Umbilical cord (tissue), 2 donors: ENCODE data around the gene SMG9. TPM values are rescaled to one million over a fixed set of nuclear protein-coding genes. Genes with fewer than 3 reads are reported as not detected.

Experiments
- DNase-seq: peaks from one replicate; pipeline ENCODE4 v3.0.0-alpha.2; 2015; ENCODE audit warnings: low spot score
- total RNA-seq: library from RNA; depleted of rRNA; stranded (reverse); fragments of >200 nt; gene quantifications from one replicate; pipeline ENCODE4 v1.2.3, GENCODE V29; 2014; ENCODE audit warnings: low replicate concordance; ENCODE audit not compliant: insufficient read depth

SMG9 gene
- total RNA-seq, 1 donor from 2014 or later, result 10.1 TPM

DNA sequence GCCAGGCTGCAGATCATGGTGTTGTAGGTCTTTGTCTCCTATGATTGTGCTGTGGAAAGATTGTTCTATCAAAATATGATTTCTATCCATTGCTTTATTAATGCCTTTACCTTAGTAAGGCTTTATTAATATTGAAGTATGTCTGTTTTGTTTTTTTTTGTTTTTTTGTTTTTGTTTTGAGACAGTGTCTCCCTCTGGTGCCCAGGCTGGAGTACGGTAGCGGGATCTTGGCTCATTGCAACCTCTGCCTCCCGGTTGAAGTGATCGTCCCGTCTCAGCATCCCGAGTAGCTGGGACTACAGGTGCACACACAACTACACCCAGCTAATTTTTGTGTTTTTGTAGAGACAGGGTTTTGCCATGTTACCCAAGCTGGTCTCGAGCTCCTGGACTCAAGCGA is 31.2 kb downstream of the SMG9 start:
- DNase-seq, result no peak

DNA sequence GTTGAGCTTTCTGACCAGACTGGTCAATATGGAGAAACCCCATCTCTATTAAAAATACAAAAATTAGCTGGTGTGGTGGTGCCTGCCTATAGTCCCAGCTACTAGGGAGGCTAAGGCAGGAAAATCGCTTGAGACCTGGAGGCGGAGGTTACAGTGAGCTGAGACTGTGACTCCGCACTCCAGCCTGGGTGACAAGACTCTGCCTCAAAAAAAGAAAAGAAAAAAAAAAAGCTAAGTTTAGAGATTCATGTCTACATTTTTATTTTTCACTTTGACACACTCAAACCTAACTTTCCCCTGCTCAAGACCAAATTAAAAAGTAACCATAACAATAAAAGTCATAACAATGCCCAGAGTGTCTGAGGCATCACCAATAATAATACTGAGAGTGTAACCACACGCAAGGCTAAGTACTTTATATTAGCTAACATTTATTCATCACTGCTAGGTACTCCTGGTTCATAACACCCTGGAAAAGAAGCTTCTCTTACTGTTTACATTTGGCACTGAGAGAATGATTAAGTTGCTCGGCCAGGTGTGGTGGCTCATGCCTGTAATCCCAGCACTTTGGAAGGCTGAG is 33.2 kb downstream of the SMG9 start:
- DNase-seq, result no peak

DNA sequence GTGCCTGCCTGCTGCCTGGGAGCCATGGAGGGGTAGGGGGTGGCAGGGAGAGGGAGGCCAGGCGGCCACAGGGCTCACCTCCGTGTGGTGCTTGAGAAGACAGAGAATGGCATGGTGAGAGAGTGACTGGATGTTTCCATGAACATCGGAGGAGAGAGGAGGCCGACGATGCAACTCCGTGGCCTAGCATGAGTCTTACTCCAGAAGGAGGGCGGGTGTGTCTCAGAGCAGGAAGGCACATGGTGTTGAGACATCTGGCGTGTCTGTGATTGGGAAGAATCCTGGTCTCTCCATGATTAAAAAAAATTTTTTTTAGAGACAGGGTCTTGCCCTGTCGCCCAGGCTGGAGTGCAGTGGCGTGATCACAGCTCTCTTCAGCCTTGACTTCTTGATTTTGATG is 33.8 kb downstream of the SMG9 start:
- DNase-seq, result no peak

DNA sequence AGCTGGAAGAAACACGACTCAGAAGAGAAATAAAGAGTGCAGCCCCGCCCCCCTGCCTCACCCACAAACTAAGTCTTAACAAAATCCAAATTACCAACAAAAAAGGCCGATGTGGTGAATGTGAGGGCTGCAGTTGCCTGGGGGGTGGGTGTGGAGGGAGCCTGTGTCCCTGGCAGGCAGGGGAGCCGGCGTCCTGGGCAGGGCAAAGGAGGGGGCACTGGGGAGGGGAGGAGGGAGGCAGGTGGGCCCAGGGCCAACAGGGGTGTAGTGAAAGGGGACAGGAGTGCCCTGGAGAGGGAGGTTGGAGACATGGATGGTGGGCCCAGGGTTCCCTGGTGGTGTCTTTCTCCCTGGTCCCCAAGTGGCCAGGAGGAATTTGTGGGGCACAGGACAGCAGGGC is 34.8 kb downstream of the SMG9 start:
- DNase-seq, result no peak

DNA sequence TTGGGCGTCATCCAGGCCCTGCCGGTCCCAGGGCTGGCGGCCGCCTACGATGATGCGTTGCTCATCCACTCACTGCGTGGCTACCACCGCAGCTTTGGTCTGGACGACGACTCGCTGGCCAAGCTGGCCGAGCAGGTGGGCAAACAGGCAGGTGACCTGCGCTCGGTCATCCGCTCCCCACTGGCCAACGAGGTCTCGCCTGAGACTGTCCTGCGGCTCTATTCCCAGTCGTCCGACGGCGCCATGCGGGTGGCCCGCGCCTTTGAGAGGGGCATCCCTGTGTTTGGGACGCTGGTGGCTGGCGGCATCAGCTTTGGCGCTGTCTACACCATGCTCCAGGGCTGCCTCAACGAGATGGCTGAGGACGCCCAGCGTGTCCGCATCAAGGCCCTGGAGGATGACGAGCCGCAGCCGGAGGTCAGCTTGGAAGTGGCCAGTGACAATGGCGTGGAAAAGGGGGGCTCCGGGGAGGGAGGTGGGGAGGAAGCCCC is 35.3 kb downstream of the SMG9 start:
- DNase-seq, result no peak

DNA sequence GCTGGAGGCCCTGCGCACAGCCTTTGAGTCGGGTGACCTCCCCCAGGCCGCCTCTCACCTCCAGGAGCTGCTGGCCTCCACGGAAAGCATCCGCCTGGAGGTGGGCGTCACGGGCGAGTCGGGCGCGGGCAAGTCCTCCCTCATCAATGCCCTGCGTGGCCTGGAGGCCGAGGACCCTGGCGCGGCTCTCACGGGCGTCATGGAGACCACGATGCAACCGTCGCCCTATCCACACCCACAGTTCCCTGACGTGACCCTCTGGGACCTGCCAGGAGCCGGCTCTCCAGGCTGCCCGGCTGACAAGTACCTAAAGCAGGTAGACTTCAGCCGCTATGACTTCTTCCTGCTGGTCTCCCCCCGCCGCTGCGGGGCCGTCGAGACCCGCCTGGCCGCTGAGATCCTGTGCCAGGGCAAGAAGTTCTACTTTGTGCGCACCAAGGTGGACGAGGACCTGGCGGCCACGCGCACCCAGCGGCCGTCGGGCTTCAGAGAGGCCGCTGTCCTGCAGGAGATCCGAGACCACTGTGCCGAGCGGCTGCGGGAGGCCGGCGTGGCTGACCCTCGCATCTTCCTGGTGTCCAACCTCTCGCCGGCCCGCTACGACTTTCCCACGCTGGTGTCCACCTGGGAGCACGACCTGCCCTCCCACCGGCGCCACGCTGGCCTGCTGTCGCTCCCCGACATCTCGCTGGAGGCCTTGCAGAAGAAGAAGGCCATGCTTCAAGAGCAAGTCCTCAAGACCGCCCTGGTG is 36.0 kb downstream of the SMG9 start:
- DNase-seq, result no peak

DNA sequence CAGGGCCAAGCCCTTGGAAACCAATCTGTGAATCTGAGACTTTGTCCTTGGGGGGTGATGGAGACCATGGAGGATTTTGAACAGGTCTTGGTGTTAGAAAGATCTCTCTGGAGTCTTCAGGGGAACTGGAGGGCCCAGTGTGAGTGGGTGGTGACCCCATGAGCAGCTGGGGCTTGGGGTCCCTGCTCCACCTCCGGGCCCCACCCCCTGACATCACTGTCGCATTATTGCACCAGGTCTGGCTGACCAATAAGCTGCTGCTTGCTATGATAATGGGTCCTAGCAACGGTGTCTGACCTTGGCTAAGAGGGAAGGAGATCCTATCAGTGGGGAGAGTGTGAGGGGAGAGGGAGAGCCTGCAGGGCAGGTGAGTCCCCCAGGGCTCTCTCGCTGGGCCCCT is 39.0 kb downstream of the SMG9 start, which contains the start of gene IRGC:
Gene IRGC (plus strand): TSS at position 301 of the 400 bp plus-strand sequence. CDS start 2,483 bp downstream, outside the sequence.
- DNase-seq, result no peak

DNA sequence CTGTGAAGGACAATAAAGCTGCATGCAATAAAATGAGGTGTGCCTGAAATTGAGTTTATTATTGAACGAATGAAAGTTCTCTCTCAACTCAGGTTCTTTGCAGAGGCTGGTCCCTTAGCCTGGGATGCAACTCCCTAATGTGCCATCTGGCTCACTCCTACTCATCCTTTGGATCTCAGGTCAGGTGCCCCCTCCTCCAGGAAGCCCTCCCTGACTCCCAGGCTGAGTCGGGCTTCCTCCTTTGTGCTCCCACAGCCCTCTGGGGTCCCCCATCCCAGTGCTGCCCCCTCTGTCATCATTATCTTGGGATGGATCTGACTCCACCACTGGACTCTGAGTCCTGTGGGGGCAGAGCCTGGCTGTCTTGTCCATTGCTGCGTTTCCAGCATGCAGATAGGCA is 41.6 kb downstream of the SMG9 start:
- no peak for DNase-seq

DNA sequence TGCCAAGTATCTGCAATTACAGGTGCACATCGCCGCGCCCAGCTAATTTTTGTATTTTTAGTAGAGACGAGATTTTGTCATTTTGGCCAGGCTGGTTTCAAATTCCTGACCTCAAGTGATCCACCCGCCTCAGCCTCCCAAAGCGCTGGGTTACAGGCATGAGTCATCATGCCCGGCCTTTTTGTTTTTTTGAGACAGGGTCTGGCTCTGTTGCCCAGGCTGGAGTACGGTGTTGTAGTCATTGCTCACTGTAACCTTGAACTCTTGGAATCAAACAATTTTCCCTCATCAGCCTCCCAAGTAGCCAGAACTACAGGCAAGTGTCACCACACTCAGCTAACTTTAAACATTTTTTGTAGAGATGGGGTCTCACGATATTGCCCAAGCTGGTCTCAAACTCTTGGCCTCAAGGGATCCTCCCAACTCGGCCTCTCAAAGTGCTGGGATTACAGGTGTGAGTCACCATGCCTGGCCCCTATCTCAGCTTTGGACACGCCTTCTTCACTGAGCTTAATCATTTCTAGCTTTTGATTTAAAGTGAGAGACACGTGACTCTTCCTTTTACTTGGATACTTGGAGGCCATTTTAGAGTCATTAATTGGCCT is 42.9 kb downstream of the SMG9 start:
- DNase-seq, result no peak

DNA sequence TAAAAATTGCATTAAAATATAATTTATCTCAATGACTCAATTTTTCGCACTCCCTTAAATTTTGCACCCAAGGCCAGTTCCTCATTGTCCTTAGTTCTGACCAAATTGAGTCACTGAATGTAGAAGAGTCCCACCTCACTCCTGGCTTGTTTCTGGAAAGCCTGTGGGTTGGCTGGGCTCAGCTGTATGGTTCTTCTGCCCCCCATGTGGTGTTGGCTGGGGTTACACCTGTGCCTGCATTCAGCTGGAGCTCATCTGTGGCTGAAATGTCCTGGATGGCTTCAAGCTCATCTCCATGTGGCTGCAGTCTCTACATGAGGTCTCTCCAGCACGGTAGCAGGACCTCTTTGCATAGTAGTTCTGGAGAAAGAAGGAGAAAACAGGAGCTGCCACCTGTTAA is 46.0 kb downstream of the SMG9 start:
- DNase-seq, result no peak

DNA sequence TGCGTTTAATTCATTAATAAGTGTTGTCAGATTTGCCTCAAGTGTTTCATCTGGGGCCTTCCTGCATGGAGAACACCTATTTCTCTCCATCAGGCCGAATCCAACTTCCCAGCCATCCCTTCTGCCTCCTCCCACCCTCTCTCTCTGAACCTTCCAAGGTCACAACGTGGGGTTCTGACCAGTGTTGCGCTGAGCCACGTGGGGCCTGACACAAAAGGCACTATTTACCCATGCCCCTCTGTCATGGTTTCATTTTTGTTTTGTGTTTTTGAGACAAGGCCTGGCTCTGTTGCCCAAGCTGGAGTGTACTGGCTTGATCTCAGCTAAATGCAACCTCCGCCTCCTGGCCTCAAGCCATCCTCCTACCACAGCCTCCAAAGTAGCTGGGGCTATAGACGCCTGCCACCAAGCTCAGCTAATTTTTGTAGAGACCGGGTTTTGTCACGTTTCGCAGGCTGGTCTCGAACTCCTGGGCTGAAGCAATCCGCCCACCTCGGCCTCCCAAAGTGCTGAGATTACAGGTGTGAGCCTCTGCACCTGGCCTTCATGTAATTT is 47.5 kb downstream of the SMG9 start:
- DNase-seq, result no peak

DNA sequence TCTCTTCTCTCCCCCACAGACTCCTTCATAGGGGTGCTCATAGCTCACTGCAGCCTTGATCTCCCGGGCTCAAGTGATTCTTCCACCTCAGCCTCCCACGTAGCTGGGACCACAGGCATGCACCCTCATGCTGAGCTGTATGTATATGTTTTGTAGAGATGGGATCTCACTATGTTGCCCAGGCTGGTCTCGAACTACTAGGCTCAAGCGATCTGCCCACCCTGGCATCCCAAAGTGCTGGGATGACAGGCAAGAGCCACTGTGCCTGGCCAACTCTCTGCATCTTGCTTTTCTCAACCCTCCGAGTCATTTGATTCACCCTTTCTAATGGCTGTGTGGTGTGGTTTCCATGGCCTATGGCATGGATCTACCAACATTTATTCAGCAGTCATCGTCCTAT is 49.0 kb downstream of the SMG9 start:
- no peak for DNase-seq

DNA sequence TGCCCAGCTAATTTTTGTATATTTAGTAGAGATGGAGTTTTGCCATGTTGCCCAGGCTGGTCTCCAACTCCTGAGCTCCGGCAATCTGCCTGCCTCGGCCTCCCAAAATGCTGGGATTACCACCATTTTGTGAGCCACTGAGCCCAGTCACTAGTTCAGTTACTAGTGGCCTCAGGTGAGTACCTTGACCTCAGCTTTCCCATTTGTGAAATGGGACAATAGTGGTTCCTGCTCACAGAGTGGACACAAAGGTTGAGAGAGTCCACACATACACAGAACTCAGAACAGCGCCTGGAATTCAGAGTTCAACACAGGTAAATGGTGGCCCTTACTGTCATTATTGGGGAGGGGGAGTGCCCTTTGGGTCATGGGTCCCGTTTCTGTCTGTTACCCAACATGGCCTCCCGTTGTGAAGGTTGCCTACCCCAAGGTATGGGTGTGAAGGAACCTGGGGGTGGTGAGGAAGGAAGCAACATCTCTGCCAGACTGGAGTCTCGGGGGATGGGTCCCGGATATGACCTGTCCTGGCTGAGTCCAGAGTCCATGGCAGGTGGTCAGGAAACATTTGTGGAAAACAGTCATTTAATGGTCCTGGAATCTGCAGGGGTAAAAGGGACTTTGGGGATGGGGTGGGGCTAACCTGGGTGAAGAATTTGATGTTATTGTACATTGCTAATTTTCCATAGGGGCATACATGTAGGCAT is 50.6 kb downstream of the SMG9 start:
- DNase-seq, result no peak

DNA sequence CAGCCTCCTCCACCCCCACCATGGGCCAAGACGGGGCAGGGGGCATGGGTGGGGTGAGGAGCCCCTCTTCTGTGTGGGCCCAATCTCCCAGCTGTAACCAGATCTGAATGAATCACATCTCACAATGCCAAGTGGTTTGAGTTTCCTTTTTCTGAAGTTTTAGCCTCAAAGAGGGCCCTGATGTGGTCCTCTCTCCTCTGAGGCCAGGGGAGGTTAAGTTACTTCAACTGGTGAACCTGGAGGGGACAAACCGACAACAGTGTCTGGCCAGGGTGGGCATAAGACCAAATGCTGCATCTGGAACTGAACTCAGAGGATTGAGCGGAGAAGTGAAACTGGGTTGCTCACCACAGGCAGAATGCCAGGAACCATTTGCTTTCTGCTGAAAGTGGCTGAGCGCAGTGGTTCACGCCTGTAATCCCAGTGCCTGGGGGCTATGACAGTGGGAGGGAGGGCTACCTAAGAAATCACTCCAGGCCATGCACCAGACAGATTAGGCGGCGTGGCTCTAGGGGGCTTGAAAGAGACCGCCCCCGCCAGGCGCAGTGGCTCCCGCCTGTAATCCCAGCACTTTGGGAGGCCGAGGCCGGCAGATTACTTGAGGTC is 54.3 kb downstream of the SMG9 start:
- DNase-seq, result peak; percentile 80

DNA sequence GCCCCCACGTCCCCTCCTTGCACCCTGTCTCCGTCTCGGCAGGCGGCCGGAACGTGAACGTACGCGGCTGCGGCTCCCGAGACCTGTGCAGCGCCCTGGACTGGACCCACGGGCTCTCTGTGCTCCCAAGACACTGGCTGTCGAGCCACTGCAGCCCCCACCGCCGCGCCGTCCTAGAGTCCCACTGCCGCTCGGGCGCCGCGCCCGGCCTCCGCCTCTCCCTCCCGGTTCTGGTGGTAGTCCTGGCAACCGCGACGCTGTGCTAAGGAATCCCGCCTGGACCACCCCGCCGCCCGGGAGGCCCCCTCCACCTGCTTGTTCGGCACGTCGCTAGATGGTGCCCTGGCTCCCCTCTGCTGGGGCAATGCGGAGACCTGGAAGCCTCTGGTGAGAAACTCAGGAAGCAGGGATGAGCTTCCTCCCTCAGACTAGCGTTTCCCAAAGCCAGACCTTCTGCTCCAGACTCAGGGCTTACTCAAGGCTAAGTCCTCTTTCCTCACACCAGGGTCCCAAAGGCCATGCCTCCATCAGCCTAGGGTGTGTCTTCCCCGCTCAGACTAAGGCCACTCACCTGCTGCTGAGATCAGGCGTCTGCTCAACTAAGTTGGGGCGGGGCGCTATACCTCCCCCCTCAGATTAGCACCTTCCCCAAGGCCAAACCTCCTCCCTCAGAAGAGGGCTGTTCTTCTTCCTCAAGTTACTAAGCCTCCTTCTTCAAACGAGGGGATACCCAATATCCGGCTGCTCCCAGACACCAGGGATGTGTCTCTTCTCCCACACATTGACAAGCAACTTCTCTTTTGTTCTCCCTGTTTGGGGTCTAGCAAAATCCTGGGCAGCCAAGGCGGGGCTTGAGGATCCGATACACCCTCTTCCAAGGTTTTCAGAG is 55.0 kb downstream of the SMG9 start:
- DNase-seq, result peak; percentile 26

DNA sequence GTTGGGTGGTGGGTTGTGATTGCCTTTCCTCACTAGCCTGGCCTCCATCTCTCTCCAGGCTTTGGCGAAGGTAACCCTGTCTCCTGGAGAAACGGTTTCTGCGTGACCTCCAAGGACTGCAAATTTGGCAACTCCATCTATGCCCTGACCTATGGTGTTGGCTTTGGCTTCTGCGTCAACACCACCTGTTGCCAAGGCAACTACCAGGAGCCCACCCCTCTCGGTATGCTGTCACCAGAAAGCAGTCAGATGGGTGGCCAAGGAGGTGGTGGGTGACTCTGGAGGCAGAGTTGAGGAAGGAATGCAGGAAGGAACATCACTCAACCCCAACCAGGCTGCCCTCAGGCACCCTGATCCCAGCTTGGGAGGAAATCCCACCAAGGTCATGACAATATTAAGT is 57.5 kb downstream of the SMG9 start:
- DNase-seq, result no peak

DNA sequence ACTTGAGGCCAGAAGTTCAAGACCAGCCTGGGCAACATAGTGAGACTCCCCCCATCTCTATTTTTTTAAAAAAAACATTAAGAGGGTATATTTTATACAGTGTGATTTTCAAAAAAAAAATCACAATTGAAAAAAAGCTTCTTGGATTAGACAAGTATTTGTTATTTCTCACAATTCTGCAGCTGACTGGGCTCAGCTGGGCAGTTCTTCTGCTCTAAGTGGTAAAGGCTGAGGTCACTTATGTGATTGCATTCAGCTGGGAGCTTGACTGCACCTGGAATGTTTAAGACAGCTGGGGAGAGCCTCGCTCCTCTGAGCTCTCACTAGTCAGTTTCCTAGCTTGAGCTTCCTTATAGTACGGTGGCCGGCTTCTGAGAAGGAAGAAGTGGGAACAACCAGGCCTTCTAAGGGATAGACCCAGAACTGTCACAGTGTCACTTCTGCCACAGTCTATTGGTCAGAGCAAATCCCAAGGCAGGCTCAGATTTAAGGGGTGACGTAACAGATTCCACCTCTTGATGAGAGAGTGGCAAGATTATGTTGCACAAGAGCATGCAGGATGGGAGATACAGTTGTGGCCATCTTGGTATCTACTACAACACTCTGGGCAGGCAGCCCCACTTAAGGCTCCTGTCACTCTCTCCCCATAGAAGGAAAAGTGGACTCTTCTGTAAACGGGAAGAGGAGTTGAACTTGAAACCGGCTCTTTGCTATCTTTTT is 58.6 kb downstream of the SMG9 start:
- DNase-seq, result no peak

DNA sequence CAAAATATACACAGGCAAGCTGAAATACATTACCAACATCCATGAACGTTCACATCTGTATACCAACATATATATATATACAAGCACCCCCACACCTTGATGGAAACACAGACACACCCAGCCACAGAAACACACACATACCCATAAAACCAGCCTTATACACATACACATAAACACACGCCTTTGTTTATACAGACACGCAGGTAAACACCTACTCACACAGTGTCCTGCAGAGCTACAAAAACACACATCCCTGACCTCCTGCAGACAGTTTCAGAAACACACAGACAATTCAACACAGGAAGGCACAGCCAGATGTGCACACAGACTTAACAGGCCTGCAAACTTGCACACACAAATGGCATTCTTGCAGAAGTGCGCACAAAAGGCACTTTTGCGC is 60.2 kb downstream of the SMG9 start:
- no peak for DNase-seq

DNA sequence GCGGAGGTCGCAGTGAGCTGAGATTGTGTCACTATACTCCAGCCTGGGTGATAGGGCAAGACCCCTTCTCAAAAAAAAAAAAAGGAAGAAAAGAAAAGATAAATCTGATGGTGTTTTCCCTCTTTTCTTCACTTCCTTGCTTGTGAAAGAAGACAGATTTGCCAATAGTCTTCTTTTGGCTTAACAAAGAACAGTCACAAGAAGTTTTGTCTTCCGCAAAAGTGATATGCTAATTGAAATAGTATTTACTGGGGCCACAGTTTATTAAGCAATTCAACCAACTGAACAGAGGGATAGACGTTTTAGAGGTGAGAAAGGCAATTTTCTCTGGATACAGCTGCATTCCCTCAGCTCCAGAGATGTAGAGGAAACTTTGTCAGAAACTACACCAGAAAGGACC is 61.9 kb downstream of the SMG9 start:
- DNase-seq, result no peak

DNA sequence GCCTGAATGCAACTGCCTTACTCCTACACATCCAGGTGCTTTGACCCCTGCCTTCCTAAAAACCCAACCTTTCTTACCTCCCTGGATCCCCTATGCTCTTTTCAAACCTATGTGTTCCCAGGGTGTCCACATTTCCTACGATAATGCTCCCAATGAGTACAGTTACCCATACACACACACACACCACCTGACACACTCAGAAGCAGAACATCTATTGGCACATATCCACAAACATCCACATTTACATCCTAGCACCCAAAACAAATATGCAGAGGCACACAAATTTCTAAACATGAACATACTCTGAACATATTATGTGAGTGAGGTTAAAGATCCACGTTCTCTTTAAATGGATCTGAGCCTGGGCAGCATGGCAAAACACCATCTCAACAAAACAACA is 62.4 kb downstream of the SMG9 start:
- DNase-seq, result no peak
